K562 (cell line): ENCODE data around the gene SLC35A4. TPM values are rescaled to one million over a fixed set of nuclear protein-coding genes. Genes with fewer than 3 reads are reported as not detected.

Experiments used
- ATAC-seq: fragments of 200-7000 bp; cut with Tn5 transposase; 3 replicates; pipeline ENCODE4 v1.9.1; 2020; ENCODE audit warnings: moderate library complexity
- BruUV-seq: library from RNA; stranded (reverse); fragments of 400-500 nt; replicated peaks from 2 replicates; lab custom pipeline; 2021; lab: Mats Ljungman, UMichigan
- CTCF ChIA-PET: fragments of 300-600 bp; formaldehyde crosslinking; extraction: SDS; loops from one replicate; lab custom pipeline; 2021; ENCODE audit warnings: low intra/inter-chr PET ratio; lab: Yijun Ruan, JAX
- POLR2A ChIA-PET: fragments of 300-600, 350-650 bp; sonication (Branson Sonifier 250); formaldehyde crosslinking; extraction: SDS; loops from one replicate; lab custom pipeline; 2021; ENCODE audit warnings: antibody characterized with exemption, inconsistent platforms; lab: Yijun Ruan, JAX
- DNase-seq, 4 experiments: peaks; one replicate each; pipeline versions ENCODE4 v3.0.0 to v3.0.0-alpha.2; 2011 to 2018; ENCODE audit warnings: low spot score in 3 of 4, mixed read lengths in 3 of 4; ENCODE audit errors: extremely low read depth in 1 of 4
- FAIRE-seq: peaks from 2 replicates; lab custom pipeline; 2011; peaks lifted over from hg19 to GRCh38; lab: Jason Lieb, UNC
- H2AFZ ChIP-seq: 2 replicates; pipeline ENCODE4 v1.6.0; 2011; ENCODE audit warnings: low read depth, low read length, control low read depth, inconsistent platforms
- H3K27ac ChIP-seq: fragments of 200-600 bp; 3 replicates; pipeline ENCODE4 v1.8.0; 2011; ENCODE audit warnings: low read depth, mild to moderate bottlenecking, control low read depth, inconsistent platforms, low read length, moderate library complexity, mixed read lengths; ENCODE audit errors: extremely low read depth
- H3K27me3 ChIP-seq, 2 experiments: fragments of 300-600 bp in 1 of 2; 2 replicates in 1 of 2; 3 replicates in 1 of 2; pipeline versions ENCODE4 v1.6.0 to v1.8.0; 2011; ENCODE audit warnings: inconsistent platforms in 2 of 2, low read length in 2 of 2, mild to moderate bottlenecking in 1 of 2, mixed read lengths in 1 of 2, moderate library complexity in 1 of 2; ENCODE audit not compliant: control insufficient read depth in 2 of 2, insufficient read depth in 2 of 2
- H3K36me3 ChIP-seq: fragments of 300-600 bp; 3 replicates; pipeline ENCODE4 v1.8.0; 2011; ENCODE audit warnings: mild to moderate bottlenecking, low read length, inconsistent platforms; ENCODE audit not compliant: control insufficient read depth, insufficient read depth
- H3K4me1 ChIP-seq, 2 experiments: fragments of 200-600 bp in 1 of 2; replicated peaks in 1 of 2; 2 replicates in 1 of 2; 3 replicates in 1 of 2; pipeline versions ENCODE4 v1.5.1 to v1.8.0; 2011; ENCODE audit warnings: inconsistent platforms in 2 of 2, low read length in 2 of 2, mild to moderate bottlenecking in 1 of 2, mixed read lengths in 1 of 2, moderate library complexity in 1 of 2; ENCODE audit not compliant: control insufficient read depth in 2 of 2, insufficient read depth in 2 of 2
- H3K4me2 ChIP-seq: 2 replicates; pipeline ENCODE4 v1.6.1; 2011; ENCODE audit warnings: low read length, control low read depth, inconsistent platforms, mixed read lengths; ENCODE audit not compliant: insufficient read depth
- H3K4me3 ChIP-seq: fragments of 200-600 bp; sonication (generic), shearing (Covaris generic); 2 replicates; pipeline ENCODE4 v1.5.1; 2016; ENCODE audit warnings: control low read depth, inconsistent platforms
- H3K79me2 ChIP-seq: fragments of 200-600 bp; 3 replicates; pipeline ENCODE4 v1.8.0; 2011; ENCODE audit warnings: low read length, inconsistent platforms; ENCODE audit not compliant: control insufficient read depth, insufficient read depth
- H3K9ac ChIP-seq, 2 experiments: 2 replicates each; pipeline versions ENCODE4 v1.6.0 to v1.6.1; 2011; ENCODE audit warnings: low read depth in 2 of 2, low read length in 2 of 2, control low read depth in 1 of 2, inconsistent platforms in 1 of 2, mild to moderate bottlenecking in 1 of 2, mixed read lengths in 1 of 2; ENCODE audit not compliant: insufficient read depth in 1 of 2
- H3K9me1 ChIP-seq: one replicate; pipeline ENCODE4 v1.6.0; 2011; ENCODE audit warnings: inconsistent platforms, mild to moderate bottlenecking, low read length, moderate library complexity; ENCODE audit not compliant: control insufficient read depth, insufficient read depth
- H3K9me3 ChIP-seq: replicated peaks from 2 replicates; pipeline ENCODE4 v1.5.1; 2011; ENCODE audit warnings: low read depth, low read length, inconsistent platforms; ENCODE audit not compliant: control insufficient read depth, insufficient read depth
- H4K20me1 ChIP-seq: replicated peaks from 2 replicates; pipeline ENCODE4 v1.6.1; 2011; ENCODE audit warnings: low read length, inconsistent platforms, mixed read lengths; ENCODE audit not compliant: control insufficient read depth, insufficient read depth
- CCAR2 ChIP-seq: fragments of 200-400 bp; formaldehyde crosslinking; IDR thresholded peaks from 2 replicates; pipeline ENCODE4 v1.6.1; 2017; ENCODE audit warnings: mild to moderate bottlenecking, low read depth, low read length
- CHCHD3 ChIP-seq: fragments of 250-450 bp; sonication (Bioruptor Pico); IDR thresholded peaks from 2 replicates; pipeline ENCODE4 v2.1.2; 2022; ENCODE audit warnings: mild to moderate bottlenecking
- CREBBP ChIP-seq: IDR thresholded peaks from one replicate; pipeline ENCODE4 v1.6.1; 2012; ENCODE audit warnings: low read depth, mild to moderate bottlenecking, control low read depth, inconsistent platforms, low read length
- L3MBTL2 ChIP-seq: fragments of 450-650 bp; IDR thresholded peaks from 2 replicates; pipeline ENCODE4 v1.6.1; 2016; ENCODE audit warnings: mild to moderate bottlenecking, moderate library complexity
- PATZ1 ChIP-seq: fragments of 250-450 bp; sonication (Bioruptor Pico); IDR thresholded peaks from 2 replicates; pipeline ENCODE4 v1.5.0; 2020; ENCODE audit warnings: mild to moderate bottlenecking, borderline replicate concordance
- RAD21 ChIP-seq, 2 experiments: fragments of 250-450 bp in 1 of 2; fragments of 450-650 bp in 1 of 2; sonication (Bioruptor Pico) in 1 of 2; formaldehyde crosslinking in 1 of 2; IDR thresholded peaks in 1 of 2; conservative IDR thresholded peaks in 1 of 2; 2 replicates each; pipeline versions ENCODE4 v1.4.0 to v1.8.0; 2020 to 2022; ENCODE audit warnings: mild to moderate bottlenecking in 2 of 2, moderate library complexity in 1 of 2
- RREB1 ChIP-seq: fragments of 250-450 bp; sonication (Bioruptor Pico); IDR thresholded peaks from 2 replicates; pipeline ENCODE4 v1.4.0; 2020
- SMARCE1 ChIP-seq: fragments of 450-650 bp; IDR thresholded peaks from 2 replicates; pipeline ENCODE4 v1.7.1; 2016; ENCODE audit warnings: mild to moderate bottlenecking
- TFAM ChIP-seq: fragments of 250-450 bp; sonication (Bioruptor Pico); conservative IDR thresholded peaks from 2 replicates; pipeline ENCODE4 v1.5.0; 2021; ENCODE audit warnings: mild to moderate bottlenecking, moderate library complexity
- ZEB2 ChIP-seq: fragments of 450-650 bp; IDR thresholded peaks from 2 replicates; pipeline ENCODE4 v1.6.1; 2016
- ZKSCAN3 ChIP-seq: fragments of 250-450 bp; sonication (Bioruptor Pico); IDR thresholded peaks from 2 replicates; pipeline ENCODE4 v1.4.0; 2020
- ZNF780A ChIP-seq: fragments of 250-450 bp; sonication (Bioruptor Pico); IDR thresholded peaks from 2 replicates; pipeline ENCODE4 v1.5.0; 2021; ENCODE audit warnings: mild to moderate bottlenecking
- WGBS: fragments of 100-300 bp; shearing (Covaris generic); methylation state at CpG from one replicate; pipeline ENCODE4 v1.1.6; 2016; ENCODE audit warnings: low coverage, mixed read lengths; ENCODE audit not compliant: insufficient coverage; ENCODE audit errors: missing lambda C conversion rate; 5-methylcytosine and 5-hydroxymethylcytosine counted together
- in situ Hi-C: fragments of 300-500 bp; cut with MboI; formaldehyde crosslinking; loops from 4 replicates; pipeline ENCODE4 v1.15.0; 2018; ENCODE audit warnings: inconsistent platforms, mixed read lengths
- intact Hi-C: fragments of 100-400 bp; cut with micrococcal nuclease; formaldehyde crosslinking; loops from 2 replicates; pipeline ENCODE4 v1.14.2; 2022
- polyA plus RNA-seq, 8 experiments: library from polyadenylated mRNA; depleted of rRNA in 4 of 8; stranded (reverse) in 5 of 8; unstranded in 3 of 8; fragments of >200 nt; fragmentation: Nextera tagmentation in 2 of 8; fragmentation: Illumina TruSeq in 1 of 8; extraction: Ambion mirVana in 2 of 8; extraction: Trizol in 1 of 8; gene quantifications; 2 replicates each; pipeline versions ENCODE4 v1.2.1 to v1.2.3, GENCODE V29; 2011 to 2014; ENCODE audit warnings: inconsistent platforms in 1 of 8, missing spikeins in 1 of 8
- total RNA-seq, 7 experiments: library from RNA; depleted of rRNA in 6 of 7; stranded (reverse); fragments of >200 nt in 6 of 7; fragmentation: Illumina TruSeq in 2 of 7; extraction: Trizol in 2 of 7; gene quantifications; 2 replicates each; pipeline versions ENCODE4 v1.2.1 to v1.2.3, GENCODE V29; 2011 to 2021; ENCODE audit warnings: low replicate concordance in 1 of 7

The SLC35A4 gene
- total and polyA plus RNA-seq, 9 of the 15 experiments (the other 6 are each of a cell fraction or from before 2014, with no cell fraction given), result 21.8 to 171 (median 42.5) TPM

GRCh38 chr5:140573683-140574082 is 9.1 kb downstream of the SLC35A4 start:
- POLR2A ChIA-PET, result interaction anchor here (0.5 to 1.6 kb wide), 6 partner anchors 8 to 302 kb away, joined by 3 to 5 read pairs (median 4); partner anchors contain the start of genes IK, NDUFA2 and SLC35A4
- FAIRE-seq, result no peak
- TF ChIP-seq CHCHD3 (no peak), ZEB2 (no peak), RAD21 (CRISPR knock-in tag; conservative IDR thresholded peaks at IDR 0.05 in 1 of 2, IDR thresholded peaks at IDR 0.05 in 1 of 2) (no peak), RREB1 (no peak), CCAR2 (no peak), ZKSCAN3 (no peak), CREBBP (no peak), PATZ1 (CRISPR knock-in tag) (no peak), TFAM (CRISPR knock-in tag) (no peak), SMARCE1 (no peak), ZNF780A (no peak), L3MBTL2 (no peak)

More at GRCh38 chr5:140573683-140574082, 9.1 kb downstream of the SLC35A4 start:
- H3K9ac ChIP-seq, result no peak overlapping the region
- 0 out of 3 replicates have a peak, but pooled peaks cover 6% of the 10 kb centered on the region for H3K36me3 ChIP-seq
- no peak overlapping the region for H3K4me2 ChIP-seq
- CTCF ChIA-PET, result no interaction called here
- no peaks in the 10 kb centered on the region for H3K27me3 ChIP-seq
- no peaks in the 10 kb centered on the region for H3K9me1 ChIP-seq
- WGBS, result 82% methylated on average over 7 of the region's 7 CpGs
- DNase-seq (no peak), ATAC-seq (no peak)
- in situ Hi-C loops, result no loop called here
- no peaks in the 10 kb centered on the region for H3K79me2 ChIP-seq
- intact Hi-C loops, result loop anchor here (1.0 kb wide), 1 partner anchor 38 kb away; no protein-coding TSS in a partner anchor
- no peaks in the 10 kb centered on the region for H4K20me1 ChIP-seq
- no peaks in the 10 kb centered on the region for H3K9me3 ChIP-seq
- H2AFZ ChIP-seq, result no peak overlapping the region
- BruUV-seq, result no TSS peak
- no peak overlapping the region for H3K27ac ChIP-seq
- no peak overlapping the region for H3K4me3 ChIP-seq
- H3K4me1 ChIP-seq, result peaks cover 8 to 10% of the 10 kb centered on the region in 2 experiments; a peak in 3 of 5 replicates
